ENCODE measurements around the gene PHYKPL. TPM values are rescaled to one million over a fixed set of nuclear protein-coding genes. Genes with fewer than 3 reads are reported as not detected.
A peak's percentile ranks its signal among the peaks of the same experiment; 100 is the strongest.
"Not testable (repeated sequence)": the region's sequence is repeated elsewhere in the genome, so short reads cannot be mapped to it uniquely, and the experiment has no call there.

PHYKPL gene
- total RNA-seq, 3 donors from 2014 or later (not counting 1 experiment from before 2014, with no cell fraction given), result 111 to 134 (median 131) TPM

DNA sequence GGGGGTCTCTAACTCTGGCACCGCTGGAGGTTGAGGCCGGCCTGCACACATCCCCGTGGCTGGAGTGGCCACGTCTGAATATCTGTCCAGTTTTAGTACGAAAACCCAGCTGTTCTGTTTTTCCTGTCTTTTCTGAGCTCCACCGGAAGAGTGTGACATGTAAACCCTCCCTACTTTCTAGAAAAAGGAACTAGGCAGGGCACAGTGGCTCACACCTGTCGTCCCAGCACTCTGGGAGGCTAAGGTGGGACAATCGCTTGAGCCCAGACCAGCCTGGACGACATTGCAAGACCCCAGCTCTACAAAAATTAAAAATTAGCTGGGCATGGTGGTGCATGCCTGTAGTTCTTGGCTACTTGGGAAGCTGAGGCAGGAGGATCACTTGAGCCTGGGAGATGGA is 8.2 kb upstream of the PHYKPL start:
- 15% methylated on average over 9 of the region's 9 CpGs for WGBS (ENCODE audit: insufficient coverage)
- Mint-ChIP-seq H3K27me3 (ENCODE audit: low read depth in 2 of 2) (no peaks in the 10 kb centered on the region), H3K36me3 (no peaks in the 10 kb centered on the region), H3K9me3 (no peaks in the 10 kb centered on the region), H3K4me3 (peak overlapping the region; percentile 65), H3K4me1 (peaks cover 30 to 64% of the 10 kb centered on the region in 2 donors), H3K27ac (peak overlapping the region; percentile 79 to 98)
- Histone ChIP-seq H3K4me1 (ENCODE audit: control insufficient read depth, insufficient read depth, low read length) (peaks cover 85% of the 10 kb centered on the region), H3K27me3 (ENCODE audit: control insufficient read depth, insufficient read depth, low read length) (no peaks in the 10 kb centered on the region), H3K4me3 (ENCODE audit: low read length) (no peak overlapping the region), H3K27ac (ENCODE audit: low read length) (peak overlapping the region; percentile 86), H3K9me3 (ENCODE audit: control insufficient read depth, insufficient read depth, low read length) (no peaks in the 10 kb centered on the region), H3K36me3 (ENCODE audit: control insufficient read depth, insufficient read depth, low read length) (no peaks in the 10 kb centered on the region)
- intact Hi-C loops (cut with micrococcal nuclease), result no loop called here
- DNase-seq (no peak), ATAC-seq (no peak)
- TF ChIP-seq, protein P1, sequence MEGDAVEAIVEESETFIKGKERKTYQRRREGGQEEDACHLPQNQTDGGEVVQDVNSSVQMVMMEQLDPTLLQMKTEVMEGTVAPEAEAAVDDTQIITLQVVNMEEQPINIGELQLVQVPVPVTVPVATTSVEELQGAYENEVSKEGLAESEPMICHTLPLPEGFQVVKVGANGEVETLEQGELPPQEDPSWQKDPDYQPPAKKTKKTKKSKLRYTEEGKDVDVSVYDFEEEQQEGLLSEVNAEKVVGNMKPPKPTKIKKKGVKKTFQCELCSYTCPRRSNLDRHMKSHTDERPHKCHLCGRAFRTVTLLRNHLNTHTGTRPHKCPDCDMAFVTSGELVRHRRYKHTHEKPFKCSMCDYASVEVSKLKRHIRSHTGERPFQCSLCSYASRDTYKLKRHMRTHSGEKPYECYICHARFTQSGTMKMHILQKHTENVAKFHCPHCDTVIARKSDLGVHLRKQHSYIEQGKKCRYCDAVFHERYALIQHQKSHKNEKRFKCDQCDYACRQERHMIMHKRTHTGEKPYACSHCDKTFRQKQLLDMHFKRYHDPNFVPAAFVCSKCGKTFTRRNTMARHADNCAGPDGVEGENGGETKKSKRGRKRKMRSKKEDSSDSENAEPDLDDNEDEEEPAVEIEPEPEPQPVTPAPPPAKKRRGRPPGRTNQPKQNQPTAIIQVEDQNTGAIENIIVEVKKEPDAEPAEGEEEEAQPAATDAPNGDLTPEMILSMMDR (IDR thresholded peaks at IDR 0.05), result no peak

DNA sequence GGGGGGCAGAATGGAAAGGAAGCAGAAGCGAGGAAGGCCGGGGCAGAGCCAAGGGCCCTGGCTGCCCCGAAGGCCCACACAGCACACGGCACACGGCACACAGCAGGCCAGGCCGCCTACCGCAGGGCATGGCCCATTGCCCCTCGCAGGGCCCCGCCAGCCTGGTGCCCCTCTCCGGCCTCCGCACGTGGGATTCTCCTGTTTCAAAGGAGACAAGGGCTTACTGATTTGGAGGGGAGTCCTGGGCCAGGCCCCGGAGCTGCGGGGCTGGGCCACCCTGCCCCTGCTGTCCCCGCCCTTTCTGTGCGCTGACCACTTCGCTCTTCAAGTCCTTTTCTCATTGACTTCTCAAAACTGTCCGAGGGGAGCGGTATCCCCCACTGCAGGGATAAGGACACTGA is 7.7 kb upstream of the PHYKPL start:
- WGBS (ENCODE audit: insufficient coverage), result 44% methylated on average over 19 of the region's 19 CpGs
- Histone ChIP-seq H3K36me3 (ENCODE audit: control insufficient read depth, insufficient read depth, low read length) (no peaks in the 10 kb centered on the region), H3K4me1 (ENCODE audit: control insufficient read depth, insufficient read depth, low read length) (peaks cover 86% of the 10 kb centered on the region), H3K9me3 (ENCODE audit: control insufficient read depth, insufficient read depth, low read length) (no peaks in the 10 kb centered on the region), H3K4me3 (ENCODE audit: low read length) (no peak overlapping the region), H3K27ac (ENCODE audit: low read length) (peak overlapping the region; percentile 86), H3K27me3 (ENCODE audit: control insufficient read depth, insufficient read depth, low read length) (no peaks in the 10 kb centered on the region)
- Mint-ChIP-seq H3K36me3 (no peaks in the 10 kb centered on the region), H3K27ac (peak overlapping the region; percentile 79 to 98), H3K4me3 (no peak overlapping the region), H3K9me3 (no peaks in the 10 kb centered on the region), H3K27me3 (ENCODE audit: low read depth in 2 of 2) (no peaks in the 10 kb centered on the region), H3K4me1 (peaks cover 35 to 69% of the 10 kb centered on the region in 2 donors)
- intact Hi-C loops (cut with micrococcal nuclease), result no loop called here
- ATAC-seq (peak in 1 of 3 donors; percentile 7), DNase-seq (no peak)
- TF ChIP-seq, protein P1 (IDR thresholded peaks at IDR 0.05), result no peak

DNA sequence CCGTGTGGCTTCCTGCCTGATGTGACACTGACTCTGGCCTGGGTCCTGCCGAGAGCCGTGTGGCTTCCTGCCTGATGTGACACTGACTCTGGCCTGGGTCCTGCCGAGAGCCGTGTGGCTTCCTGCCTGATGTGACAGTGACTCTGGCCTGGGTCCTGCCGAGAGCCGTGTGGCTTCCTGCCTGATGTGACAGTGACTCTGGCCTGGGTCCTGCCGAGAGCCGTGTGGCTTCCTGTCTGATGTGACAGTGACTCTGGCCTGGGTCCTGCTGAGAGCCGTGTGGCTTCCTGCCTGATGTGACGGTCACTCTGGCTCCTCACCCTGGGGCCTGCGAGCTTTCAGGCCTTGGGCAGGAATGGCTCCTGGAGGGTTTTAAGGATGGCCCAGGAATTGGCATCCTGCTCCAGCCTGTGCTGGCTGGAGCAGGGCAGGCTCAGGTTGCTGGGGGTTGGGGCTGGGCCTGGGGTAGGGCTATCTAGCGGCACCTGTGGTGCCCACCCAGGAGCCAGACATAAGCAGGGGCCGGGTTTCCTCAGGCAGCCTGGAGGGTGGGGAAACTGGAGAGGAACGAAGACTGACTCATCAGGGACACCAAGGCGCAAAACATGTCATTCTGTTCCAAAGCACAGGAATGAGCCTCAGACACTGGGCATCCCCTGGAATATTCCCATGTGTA is 7.2 kb upstream of the PHYKPL start:
- H3K4me1 Mint-ChIP-seq, result peaks cover 40 to 74% of the 10 kb centered on the region in 2 donors
- DNase-seq, result peak; percentile 41 to 60
- peak overlapping the region; percentile 79 to 98 for H3K27ac Mint-ChIP-seq

DNA sequence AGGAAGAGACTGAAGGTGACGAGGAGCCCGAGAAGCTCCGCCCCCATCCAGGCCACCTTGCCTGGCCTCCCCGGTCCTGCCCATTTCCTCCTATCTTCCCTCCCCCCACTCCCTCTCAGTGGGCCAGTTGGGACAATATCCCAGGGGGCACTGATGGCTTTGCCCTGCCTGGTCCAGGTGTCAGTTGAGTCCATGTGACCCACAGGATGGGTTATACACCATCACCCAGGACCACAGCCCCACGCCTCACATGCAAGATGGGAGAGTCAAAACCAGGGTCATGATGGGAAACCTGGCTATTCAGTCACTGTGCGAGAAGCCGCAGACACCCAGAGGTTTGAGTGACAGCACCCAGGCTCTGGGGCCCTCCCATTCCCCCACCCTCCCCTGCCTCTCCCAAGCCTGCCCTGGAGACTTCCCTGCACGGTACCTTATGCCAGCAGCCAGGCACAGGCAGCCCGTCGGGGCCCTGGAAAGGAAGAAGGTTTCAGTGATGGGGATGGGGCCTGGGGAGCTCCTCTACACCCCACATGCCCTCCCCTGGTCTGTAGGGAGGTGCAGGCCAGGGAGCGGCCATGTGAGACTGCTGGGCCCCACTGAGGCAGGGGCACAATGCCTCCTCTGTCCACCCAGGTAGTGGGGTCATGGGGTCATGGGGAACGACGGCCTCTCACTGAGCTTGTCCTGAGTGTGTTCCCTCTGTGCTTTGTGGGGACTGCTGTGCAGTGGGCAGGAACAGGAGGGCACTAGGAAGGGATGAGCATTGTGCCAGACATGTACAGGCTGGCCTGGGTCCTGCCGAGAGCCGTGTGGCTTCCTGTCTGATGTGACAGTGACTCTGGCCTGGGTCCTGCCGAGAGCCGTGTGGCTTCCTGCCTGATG is 6.3 kb upstream of the PHYKPL start:
- TF ChIP-seq, protein P1 (IDR thresholded peaks at IDR 0.05), result no peak
- peak overlapping the region; percentile 55 for H3K4me3 Mint-ChIP-seq
- H3K36me3 ChIP-seq (ENCODE audit: control insufficient read depth, insufficient read depth, low read length), result no peaks in the 10 kb centered on the region
- H3K9me3 ChIP-seq (ENCODE audit: control insufficient read depth, insufficient read depth, low read length), result no peaks in the 10 kb centered on the region
- ATAC-seq (peak; percentile 59 to 64 (median 63)), DNase-seq (peak; percentile 45 to 65)
- no peaks in the 10 kb centered on the region for H3K9me3 Mint-ChIP-seq
- peaks cover 42 to 79% of the 10 kb centered on the region in 2 donors for H3K4me1 Mint-ChIP-seq
- peaks cover 92% of the 10 kb centered on the region for H3K4me1 ChIP-seq (ENCODE audit: control insufficient read depth, insufficient read depth, low read length)
- H3K27ac ChIP-seq (ENCODE audit: low read length), result peak overlapping the region; percentile 88
- H3K36me3 Mint-ChIP-seq, result no peaks in the 10 kb centered on the region
- 8% methylated on average over 14 of the region's 17 CpGs for WGBS (ENCODE audit: insufficient coverage)
- H3K27me3 Mint-ChIP-seq (ENCODE audit: low read depth in 2 of 2), result no peaks in the 10 kb centered on the region
- intact Hi-C loops (cut with micrococcal nuclease), result loop anchor here (10.0 kb wide), 2 partner anchors 124 to 496 kb away; partner anchors contain the start of genes N4BP3 and ZNF354A
- H3K27ac Mint-ChIP-seq, result peak overlapping the region; percentile 79 to 98
- H3K4me3 ChIP-seq (ENCODE audit: low read length), result no peak overlapping the region
- H3K27me3 ChIP-seq (ENCODE audit: control insufficient read depth, insufficient read depth, low read length), result no peaks in the 10 kb centered on the region

More for the DNA sequence above, 7.2 kb upstream of the PHYKPL start:
- H3K4me1 ChIP-seq (ENCODE audit: control insufficient read depth, insufficient read depth, low read length), result peaks cover 92% of the 10 kb centered on the region
- peak in 2 of 3 donors; percentile 6 to 16 for ATAC-seq
- not testable (repeated sequence) for H3K36me3 Mint-ChIP-seq; H3K27me3 ChIP-seq (ENCODE audit: control insufficient read depth, insufficient read depth, low read length); H3K27me3 Mint-ChIP-seq (ENCODE audit: low read depth in 2 of 2); H3K4me3 Mint-ChIP-seq; H3K9me3 Mint-ChIP-seq; H3K9me3 ChIP-seq (ENCODE audit: control insufficient read depth, insufficient read depth, low read length); H3K36me3 ChIP-seq (ENCODE audit: control insufficient read depth, insufficient read depth, low read length); H3K4me3 ChIP-seq (ENCODE audit: low read length)
- H3K27ac ChIP-seq (ENCODE audit: low read length), result peak overlapping the region; percentile 86
- intact Hi-C loops (cut with micrococcal nuclease), result loop anchor here (10.0 kb wide), 2 partner anchors 125 to 495 kb away; partner anchors contain the start of genes N4BP3 and ZNF354A
- 10% methylated on average over 13 of the region's 16 CpGs for WGBS (ENCODE audit: insufficient coverage)

Measured in natural killer cell (primary cell).